Epithelial cell of esophagus (primary cell): ENCODE measurements around the gene SEMA4F.

Experiments used
- DNase-seq: peaks from one replicate; pipeline ENCODE4 v3.0.0; 2010; ENCODE audit warnings: low read depth
- H3K4me3 ChIP-seq: 2 replicates; pipeline ENCODE4 v1.5.1; 2011; ENCODE audit warnings: mild to moderate bottlenecking, low read length, control low read depth
- TF ChIP-seq, protein P1 (sequence below): IDR thresholded peaks from 2 replicates; pipeline ENCODE4 v1.5.1; 2011; ENCODE audit warnings: low read depth, mild to moderate bottlenecking, low read length, control low read depth, inconsistent platforms; ENCODE audit not compliant: insufficient read depth; ENCODE audit errors: missing control alignments

The SEMA4F gene, protein sequence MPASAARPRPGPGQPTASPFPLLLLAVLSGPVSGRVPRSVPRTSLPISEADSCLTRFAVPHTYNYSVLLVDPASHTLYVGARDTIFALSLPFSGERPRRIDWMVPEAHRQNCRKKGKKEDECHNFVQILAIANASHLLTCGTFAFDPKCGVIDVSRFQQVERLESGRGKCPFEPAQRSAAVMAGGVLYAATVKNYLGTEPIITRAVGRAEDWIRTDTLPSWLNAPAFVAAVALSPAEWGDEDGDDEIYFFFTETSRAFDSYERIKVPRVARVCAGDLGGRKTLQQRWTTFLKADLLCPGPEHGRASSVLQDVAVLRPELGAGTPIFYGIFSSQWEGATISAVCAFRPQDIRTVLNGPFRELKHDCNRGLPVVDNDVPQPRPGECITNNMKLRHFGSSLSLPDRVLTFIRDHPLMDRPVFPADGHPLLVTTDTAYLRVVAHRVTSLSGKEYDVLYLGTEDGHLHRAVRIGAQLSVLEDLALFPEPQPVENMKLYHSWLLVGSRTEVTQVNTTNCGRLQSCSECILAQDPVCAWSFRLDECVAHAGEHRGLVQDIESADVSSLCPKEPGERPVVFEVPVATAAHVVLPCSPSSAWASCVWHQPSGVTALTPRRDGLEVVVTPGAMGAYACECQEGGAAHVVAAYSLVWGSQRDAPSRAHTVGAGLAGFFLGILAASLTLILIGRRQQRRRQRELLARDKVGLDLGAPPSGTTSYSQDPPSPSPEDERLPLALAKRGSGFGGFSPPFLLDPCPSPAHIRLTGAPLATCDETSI

DNA sequence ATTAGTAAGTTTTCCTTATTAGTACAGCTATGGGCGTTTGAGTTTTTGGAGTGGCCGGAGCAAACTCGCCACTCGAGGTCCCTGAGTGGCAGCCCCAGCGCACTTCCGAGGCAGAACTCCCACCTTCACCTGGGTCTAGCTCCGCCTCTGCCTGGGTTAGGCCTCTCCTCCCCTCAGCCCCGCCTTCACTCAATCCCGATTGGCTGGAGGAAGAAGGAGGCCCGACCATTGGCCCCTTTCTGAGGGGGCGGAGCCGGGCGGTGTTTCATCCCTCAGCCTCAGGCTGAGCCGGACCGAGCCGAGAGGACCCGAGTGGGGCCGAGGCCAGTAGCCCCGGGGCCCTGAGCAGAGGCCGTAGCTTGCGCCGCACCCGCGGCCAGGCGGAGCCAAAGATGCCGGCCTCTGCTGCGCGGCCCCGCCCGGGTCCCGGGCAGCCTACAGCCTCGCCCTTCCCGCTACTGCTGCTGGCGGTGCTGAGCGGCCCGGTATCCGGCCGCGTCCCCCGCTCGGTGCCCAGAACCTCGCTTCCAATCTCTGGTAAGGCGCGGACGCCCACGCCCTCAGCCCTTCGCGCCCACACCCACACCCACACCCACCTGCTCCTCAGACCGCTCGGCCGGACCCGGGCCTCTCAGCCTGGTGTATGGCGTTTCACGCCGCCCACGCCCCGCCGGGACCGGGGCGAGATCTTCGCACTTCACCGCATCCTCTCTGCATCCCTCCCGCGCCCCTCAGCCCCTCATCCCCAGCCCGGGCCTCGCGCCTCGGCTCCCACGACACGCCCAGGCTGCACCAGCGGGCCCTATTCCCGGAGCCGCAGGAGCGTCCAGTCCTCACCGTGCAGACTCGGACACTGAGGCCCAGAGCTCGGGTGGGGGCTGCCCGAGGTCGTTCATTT lies at the start of gene SEMA4F:
TSS of gene SEMA4F (plus strand) at position 263 of the 898 bp plus-strand sequence. CDS start at position 393, 130 bp downstream.
- H3K4me3 ChIP-seq = peak within 1 kb of the TSS; percentile 66
- TF ChIP-seq, protein P1, sequence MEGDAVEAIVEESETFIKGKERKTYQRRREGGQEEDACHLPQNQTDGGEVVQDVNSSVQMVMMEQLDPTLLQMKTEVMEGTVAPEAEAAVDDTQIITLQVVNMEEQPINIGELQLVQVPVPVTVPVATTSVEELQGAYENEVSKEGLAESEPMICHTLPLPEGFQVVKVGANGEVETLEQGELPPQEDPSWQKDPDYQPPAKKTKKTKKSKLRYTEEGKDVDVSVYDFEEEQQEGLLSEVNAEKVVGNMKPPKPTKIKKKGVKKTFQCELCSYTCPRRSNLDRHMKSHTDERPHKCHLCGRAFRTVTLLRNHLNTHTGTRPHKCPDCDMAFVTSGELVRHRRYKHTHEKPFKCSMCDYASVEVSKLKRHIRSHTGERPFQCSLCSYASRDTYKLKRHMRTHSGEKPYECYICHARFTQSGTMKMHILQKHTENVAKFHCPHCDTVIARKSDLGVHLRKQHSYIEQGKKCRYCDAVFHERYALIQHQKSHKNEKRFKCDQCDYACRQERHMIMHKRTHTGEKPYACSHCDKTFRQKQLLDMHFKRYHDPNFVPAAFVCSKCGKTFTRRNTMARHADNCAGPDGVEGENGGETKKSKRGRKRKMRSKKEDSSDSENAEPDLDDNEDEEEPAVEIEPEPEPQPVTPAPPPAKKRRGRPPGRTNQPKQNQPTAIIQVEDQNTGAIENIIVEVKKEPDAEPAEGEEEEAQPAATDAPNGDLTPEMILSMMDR = no peak
- peak; percentile 96 for DNase-seq

DNA sequence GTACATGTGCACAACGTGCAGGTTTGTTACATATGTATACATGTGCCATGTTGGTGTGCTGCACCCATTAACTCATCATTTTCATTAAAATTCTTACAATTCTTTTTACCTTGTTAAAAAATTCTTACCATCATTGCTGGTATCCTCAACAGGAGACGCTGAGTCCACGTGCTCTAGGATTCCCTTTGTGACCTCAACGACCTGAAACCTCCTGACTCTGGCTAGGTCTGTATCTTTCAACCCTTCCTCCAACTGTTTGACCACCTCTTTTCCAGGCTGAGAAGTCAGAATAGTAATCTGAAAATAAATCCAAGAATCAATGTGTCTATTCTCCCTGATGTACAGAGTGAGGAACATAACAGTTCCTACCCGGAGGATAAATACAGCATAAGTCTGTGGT lies 47.1 kb upstream of the SEMA4F start:
- H3K4me3 ChIP-seq = no peak overlapping the region
- DNase-seq = no peak
- TF ChIP-seq, protein P1 = no peak

DNA sequence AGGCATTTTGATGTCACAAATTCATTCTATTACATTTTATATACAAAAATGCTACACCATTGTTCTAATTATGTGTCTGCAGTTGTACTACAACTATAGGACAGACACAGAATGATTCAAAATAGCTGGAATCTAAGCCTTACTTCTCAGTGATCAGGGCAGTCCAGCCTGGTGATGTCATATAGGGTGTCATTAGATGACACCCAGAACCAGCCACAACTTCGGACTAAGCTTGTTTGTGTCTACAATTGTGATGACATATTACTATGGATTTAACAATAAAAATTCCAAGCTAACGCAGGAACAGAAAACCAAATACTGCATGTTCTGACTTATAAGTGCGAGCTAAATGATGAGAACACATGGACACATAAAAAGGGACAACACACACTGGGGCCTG lies 36.9 kb upstream of the SEMA4F start:
- TF ChIP-seq, protein P1 = no peak
- H3K4me3 ChIP-seq = no peak overlapping the region
- DNase-seq = peak; percentile 24

DNA sequence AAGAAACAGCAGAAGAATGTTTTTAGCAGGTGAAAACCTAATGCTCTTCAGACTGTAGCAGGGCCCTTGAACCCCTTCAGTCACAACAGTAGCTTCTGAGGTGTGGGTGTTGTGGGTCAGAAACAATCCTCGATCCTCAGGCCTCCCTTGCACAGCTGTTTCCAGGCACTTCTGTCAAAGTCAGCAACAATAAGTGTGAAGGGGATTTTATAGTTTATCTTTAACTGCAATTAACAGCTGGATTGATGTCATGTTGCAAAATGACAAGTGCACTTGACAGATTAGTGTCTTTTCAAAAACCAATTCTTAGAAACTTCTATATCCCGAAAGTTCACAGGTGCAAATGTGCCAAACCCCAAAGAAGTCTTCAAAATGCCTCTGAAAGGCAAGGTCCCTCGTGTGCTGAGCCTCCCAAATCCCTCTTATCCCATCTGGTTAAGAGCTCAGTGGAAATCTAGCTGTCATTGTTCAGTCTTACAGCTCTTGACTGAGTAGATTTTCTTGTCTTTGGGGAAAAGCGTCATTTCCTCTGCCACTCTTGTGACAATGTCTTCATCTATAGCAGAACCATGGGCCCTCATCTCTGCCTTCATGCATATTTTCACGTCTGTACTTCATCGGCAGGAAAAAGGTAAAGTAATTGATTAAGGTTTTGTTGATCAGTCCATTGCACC lies 35.5 kb upstream of the SEMA4F start:
- TF ChIP-seq, protein P1 = no peak
- no peak overlapping the region for H3K4me3 ChIP-seq
- DNase-seq = no peak

DNA sequence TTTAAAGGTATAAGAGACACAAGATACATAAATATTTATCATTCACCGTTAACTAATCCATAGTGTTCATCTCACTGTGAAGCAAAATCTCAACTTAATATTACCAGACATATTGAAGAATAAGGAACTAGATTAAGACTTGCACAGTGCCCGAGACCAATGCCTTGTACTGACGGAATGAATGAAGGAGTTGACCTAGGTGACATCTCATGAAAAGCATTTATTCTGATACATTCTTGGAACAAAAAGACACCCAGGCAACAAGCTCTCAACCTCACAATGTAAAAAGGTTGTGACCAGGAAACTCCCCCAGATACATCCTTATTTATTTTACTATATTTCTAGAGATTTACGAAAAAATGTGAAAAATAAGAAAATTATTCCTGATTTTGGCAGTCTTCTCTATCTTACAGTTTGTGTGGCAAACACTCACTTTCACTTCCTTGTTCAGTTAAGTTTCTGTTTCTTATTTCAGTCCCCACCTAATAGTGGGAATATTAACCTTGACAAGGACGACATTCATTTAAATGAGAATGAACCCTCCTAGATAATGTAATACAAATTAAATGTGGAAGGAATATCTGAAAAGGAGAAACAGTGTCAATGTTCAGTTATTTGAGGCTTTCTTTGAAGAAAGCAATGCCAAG lies 34.3 kb upstream of the SEMA4F start:
- no peak overlapping the region for H3K4me3 ChIP-seq
- TF ChIP-seq, protein P1 = no peak
- DNase-seq = no peak

DNA sequence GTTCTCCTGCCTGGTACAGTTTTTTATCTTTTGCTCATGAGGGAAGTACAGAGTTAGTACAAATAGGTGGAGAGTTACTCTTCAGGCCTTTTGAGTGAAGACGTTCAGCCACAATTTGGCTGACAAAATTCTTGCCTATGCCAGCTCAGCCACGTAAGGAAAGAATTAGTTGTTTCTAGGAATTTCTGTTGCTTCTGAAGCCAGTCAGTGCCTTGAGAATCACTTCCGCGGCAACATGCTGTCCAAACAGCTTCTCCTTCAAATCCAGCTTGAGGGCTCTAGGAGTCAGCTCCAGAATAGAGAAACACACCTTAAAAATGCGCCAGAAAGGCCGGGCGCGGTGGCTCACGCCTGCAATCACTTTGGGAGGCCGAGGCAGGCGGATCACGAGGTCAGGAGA lies 33.4 kb upstream of the SEMA4F start:
- TF ChIP-seq, protein P1 = no peak
- H3K4me3 ChIP-seq = no peak overlapping the region
- DNase-seq = no peak
